Measurements from ENCODE around the gene CCR2.

CCR2 gene

GRCh38 chr3:46405301-46406019, 51.5 kb downstream of the CCR2 start:
- DNase-seq (ENCODE audit: low spot score): no peak

- DNase-seq (ENCODE audit: low spot score): no peak
Observed at GRCh38 chr3:46406443-46406787, 52.5 kb downstream of the CCR2 start.

GRCh38 chr3:46406788-46407611, 53.1 kb downstream of the CCR2 start, which contains the start of the genes CCR5AS and CCRL2:
TSS of gene CCR5AS (minus strand) at chr3:46407066.
TSS of gene CCRL2 (plus strand) at chr3:46407259. CDS start at chr3:46408080, 821 bp downstream.
- DNase-seq (ENCODE audit: low spot score): no peak

- DNase-seq (ENCODE audit: low spot score): no peak
Observed at GRCh38 chr3:46407970-46408369, 54.1 kb downstream of the CCR2 start.

GRCh38 chr3:46408853-46409252, 54.9 kb downstream of the CCR2 start:
- no peak for DNase-seq (ENCODE audit: low spot score)

- no peak for DNase-seq (ENCODE audit: low spot score)
Observed at GRCh38 chr3:46409739-46410489, 56.0 kb downstream of the CCR2 start.

Data from D341Med (cell line).